GM23338 (cell line): ENCODE data around the gene MTX3. TPM values are rescaled to one million over a fixed set of nuclear protein-coding genes. Genes with fewer than 3 reads are reported as not detected.

Source experiments
- ATAC-seq: fragments of 200-7000 bp; cut with Tn5 transposase; 3 replicates; pipeline ENCODE4 v1.9.1; 2020
- DNase-seq: peaks from one replicate; pipeline ENCODE4 v3.0.0-alpha.2; 2015; ENCODE audit warnings: low spot score
- H2AFZ ChIP-seq: fragments of 200-600 bp; sonication (generic); 2 replicates; pipeline ENCODE4 v1.8.0; 2016; ENCODE audit warnings: antibody characterized with exemption, mild to moderate bottlenecking, moderate library complexity
- H3F3A ChIP-seq: fragments of 200-600 bp; sonication (generic); replicated peaks from 2 replicates; pipeline ENCODE4 v1.8.0; 2017; ENCODE audit warnings: antibody characterized with exemption, mixed run types, low read depth
- H3K27ac ChIP-seq: fragments of 200-600 bp; sonication (generic); 2 replicates; pipeline ENCODE4 v1.6.1; 2016; ENCODE audit warnings: low read depth
- H3K27me3 ChIP-seq: fragments of 200-600 bp; sonication (generic); 2 replicates; pipeline ENCODE4 v1.8.0; 2016; ENCODE audit warnings: mild to moderate bottlenecking, mixed run types, moderate library complexity; ENCODE audit not compliant: insufficient read depth
- H3K36me3 ChIP-seq: fragments of 200-600 bp; sonication (generic); 2 replicates; pipeline ENCODE4 v1.8.0; 2016; ENCODE audit warnings: mild to moderate bottlenecking; ENCODE audit not compliant: insufficient read depth
- H3K4me1 ChIP-seq: fragments of 200-600 bp; sonication (generic); 2 replicates; pipeline ENCODE4 v1.8.0; 2016; ENCODE audit warnings: mild to moderate bottlenecking, moderate library complexity; ENCODE audit not compliant: insufficient read depth
- H3K4me2 ChIP-seq: fragments of 200-600 bp; sonication (generic); 2 replicates; pipeline ENCODE4 v1.7.1; 2017; ENCODE audit warnings: mixed run types
- H3K4me3 ChIP-seq: fragments of 200-600 bp; sonication (generic); 2 replicates; pipeline ENCODE4 v1.6.1; 2016; ENCODE audit warnings: mixed run types
- H3K79me2 ChIP-seq: fragments of 200-600 bp; sonication (generic); replicated peaks from 2 replicates; pipeline ENCODE4 v1.8.0; 2017; ENCODE audit warnings: mild to moderate bottlenecking; ENCODE audit not compliant: insufficient read depth
- H3K9me2 ChIP-seq: fragments of 200-600 bp; sonication (generic); 2 replicates; pipeline ENCODE4 v1.8.0; 2017; ENCODE audit not compliant: insufficient read depth
- H4K20me1 ChIP-seq: fragments of 200-600 bp; sonication (generic); replicated peaks from 2 replicates; pipeline ENCODE4 v1.8.0; 2017; ENCODE audit warnings: mild to moderate bottlenecking; ENCODE audit not compliant: insufficient read depth
- H3K27ac Mint-ChIP-seq: 2 replicates; pipeline ENCODE4 v1.8.0; 2020; ENCODE audit warnings: inconsistent platforms, mild to moderate bottlenecking, moderate library complexity, mixed read lengths
- H3K27me3 Mint-ChIP-seq: 3 replicates; pipeline ENCODE4 v1.8.0; 2022; ENCODE audit warnings: low read depth, mild to moderate bottlenecking, moderate library complexity, mixed read lengths, inconsistent platforms; ENCODE audit not compliant: insufficient read depth, poor library complexity
- H3K36me3 Mint-ChIP-seq: 3 replicates; pipeline ENCODE4 v1.8.0; 2021; ENCODE audit warnings: low read depth, mild to moderate bottlenecking, inconsistent platforms, moderate library complexity, mixed read lengths
- H3K4me1 Mint-ChIP-seq: 3 replicates; pipeline ENCODE4 v1.8.0; 2020; ENCODE audit warnings: mild to moderate bottlenecking, inconsistent platforms, mixed read lengths
- H3K4me3 Mint-ChIP-seq: 3 replicates; pipeline ENCODE4 v1.8.0; 2021; ENCODE audit warnings: moderate library complexity, mild to moderate bottlenecking, inconsistent platforms, mixed read lengths
- H3K9me3 Mint-ChIP-seq: 3 replicates; pipeline ENCODE4 v1.8.0; 2020; ENCODE audit warnings: moderate library complexity, mild to moderate bottlenecking, inconsistent platforms, mixed read lengths
- CREB1 ChIP-seq: fragments of 250-450 bp; sonication (Bioruptor Pico); IDR thresholded peaks from 2 replicates; pipeline ENCODE4 v1.5.0; 2020; ENCODE audit warnings: low read depth, mild to moderate bottlenecking, moderate library complexity
- CTCF ChIP-seq, 2 experiments: fragments of 200-600 bp in 1 of 2; sonication (generic) in 1 of 2; conservative IDR thresholded peaks; 2 replicates each; pipeline versions ENCODE4 v1.5.1 to v1.6.1; 2016 to 2017; ENCODE audit warnings: antibody characterized with exemption in 2 of 2, low read depth in 2 of 2, mild to moderate bottlenecking in 2 of 2, moderate library complexity in 1 of 2
- ETS1 ChIP-seq: IDR thresholded peaks from 2 replicates; pipeline ENCODE4 v1.6.1; 2016; ENCODE audit warnings: antibody characterized with exemption
- EZH2 ChIP-seq: fragments of 200-600 bp; sonication (generic); IDR thresholded peaks from one replicate; pipeline ENCODE4 v1.8.0; 2017; ENCODE audit warnings: antibody characterized with exemption, mild to moderate bottlenecking, low read depth; ENCODE audit not compliant: unreplicated experiment
- EZH2phosphoT487 ChIP-seq: fragments of 200-600 bp; sonication (generic); IDR thresholded peaks from one replicate; pipeline ENCODE4 v1.8.1; 2018; ENCODE audit warnings: antibody characterized with exemption; ENCODE audit not compliant: unreplicated experiment
- JUNB ChIP-seq: IDR thresholded peaks from one replicate; pipeline ENCODE4 v1.6.1; 2016; ENCODE audit warnings: antibody characterized with exemption; ENCODE audit not compliant: unreplicated experiment
- NANOG ChIP-seq: IDR thresholded peaks from 2 replicates; pipeline ENCODE4 v1.6.1; 2016; ENCODE audit warnings: antibody characterized with exemption, borderline replicate concordance
- POLR2AphosphoS5 ChIP-seq: IDR thresholded peaks from 2 replicates; pipeline ENCODE4 v1.6.1; 2016; ENCODE audit warnings: antibody characterized with exemption, low read depth
- STAT1 ChIP-seq: IDR thresholded peaks from one replicate; pipeline ENCODE4 v1.6.1; 2016; ENCODE audit warnings: antibody characterized with exemption; ENCODE audit not compliant: unreplicated experiment
- ZNF114 ChIP-seq: fragments of 250-450 bp; sonication (Bioruptor Pico); IDR thresholded peaks from 2 replicates; pipeline ENCODE4 v1.5.0; 2020; ENCODE audit warnings: mild to moderate bottlenecking, moderate library complexity
- ZNF331 ChIP-seq: fragments of 250-450 bp; sonication (Bioruptor Pico); IDR thresholded peaks from 2 replicates; pipeline ENCODE4 v1.5.0; 2020; ENCODE audit warnings: low read depth, mild to moderate bottlenecking, moderate library complexity
- long read RNA-seq: library from polyadenylated mRNA; unstranded; transcript quantifications from one replicate; pipeline ENCODE4 v2.0.0, GENCODE V29; 2020; ENCODE audit not compliant: unreplicated experiment
- polyA plus RNA-seq: library from polyadenylated mRNA; unstranded; fragments of >200 nt; fragmentation: Nextera tagmentation; extraction: Ambion mirVana; gene quantifications from 2 replicates; pipeline ENCODE4 v1.2.1, GENCODE V29; 2016
- total RNA-seq: library from RNA; depleted of rRNA; stranded (reverse); fragments of >200 nt; shearing (Covaris generic); gene quantifications from 2 replicates; pipeline ENCODE4 v1.2.3, GENCODE V29; 2014; rRNA removed
- TF ChIP-seq, protein P1 (sequence below): IDR thresholded peaks from one replicate; pipeline ENCODE4 v1.6.1; 2018; ENCODE audit warnings: antibody characterized with exemption; ENCODE audit not compliant: unreplicated experiment

Gene MTX3, protein sequence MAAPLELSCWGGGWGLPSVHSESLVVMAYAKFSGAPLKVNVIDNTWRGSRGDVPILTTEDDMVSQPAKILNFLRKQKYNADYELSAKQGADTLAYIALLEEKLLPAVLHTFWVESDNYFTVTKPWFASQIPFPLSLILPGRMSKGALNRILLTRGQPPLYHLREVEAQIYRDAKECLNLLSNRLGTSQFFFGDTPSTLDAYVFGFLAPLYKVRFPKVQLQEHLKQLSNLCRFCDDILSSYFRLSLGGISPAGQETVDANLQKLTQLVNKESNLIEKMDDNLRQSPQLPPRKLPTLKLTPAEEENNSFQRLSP
- total RNA-seq (33.2 and 33.8 TPM in 2 replicates), polyA plus RNA-seq (9.4 and 11.3 TPM in 2 replicates)
- long read RNA-seq, full-length matches to known transcripts, result 4 of 10 reads
- long read RNA-seq, partial matches to known transcripts, result 1 of 10 reads
- long read RNA-seq, other reads (novel, unspliced or antisense), result 5 of 10 reads

DNA sequence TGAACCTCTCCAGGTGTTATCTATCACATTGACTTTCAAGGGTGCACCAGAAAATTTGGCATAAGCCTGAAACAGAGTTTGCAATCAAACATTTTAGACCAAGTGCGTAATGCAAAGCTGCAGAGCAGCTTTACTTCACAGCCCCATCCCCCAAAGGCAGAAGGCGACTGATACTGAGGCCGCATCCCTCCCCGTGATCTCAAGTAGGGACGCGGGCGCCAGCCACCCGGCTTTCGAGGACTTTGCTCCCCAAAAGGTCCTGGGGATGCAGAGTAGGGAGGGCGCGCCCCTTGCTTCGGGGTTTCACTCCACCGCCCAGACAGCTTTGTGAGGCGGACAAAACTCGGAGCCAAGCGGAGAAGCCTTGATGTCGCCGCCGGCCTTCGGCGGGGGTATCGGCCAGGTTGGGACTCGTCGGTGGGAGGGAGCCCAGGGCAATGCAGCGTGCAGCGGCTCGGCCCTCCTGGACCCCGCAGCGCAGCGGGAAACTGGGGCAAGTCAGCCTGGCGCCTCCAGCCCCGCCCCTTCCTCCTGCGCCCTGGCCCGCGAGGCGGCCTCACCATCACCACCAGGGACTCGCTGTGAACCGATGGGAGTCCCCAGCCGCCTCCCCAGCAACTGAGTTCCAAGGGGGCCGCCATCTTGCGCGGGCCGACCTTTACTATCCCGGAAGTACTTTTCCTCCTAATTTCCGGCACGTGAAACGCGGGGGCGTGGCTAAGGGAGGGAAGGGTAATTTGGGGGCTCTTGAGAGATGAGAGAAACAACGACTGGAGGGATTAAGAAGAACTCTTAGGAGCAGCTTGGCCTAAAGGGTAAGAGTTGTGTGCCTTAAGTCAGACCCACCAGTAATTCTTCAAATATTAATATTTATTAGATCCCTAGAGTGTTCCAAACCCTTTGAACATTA, at the start of gene MTX3:
Gene MTX3, minus strand, starts transcription at position 665 of the 910 bp plus-strand sequence. Its CDS starts 24 bp downstream, at position 641.
- Mint-ChIP-seq H3K9me3 (no peaks in the 10 kb centered on the region), H3K36me3 (peaks cover 31% of the 10 kb centered on the region), H3K27ac (peak within 1 kb of the TSS; percentile 96), H3K27me3 (peaks cover 2% of the 10 kb centered on the region), H3K4me1 (peaks cover 12% of the 10 kb centered on the region; the same call in 2 of the 3 replicates), H3K4me3 (peak within 1 kb of the TSS; percentile 93)
- DNase-seq, result peak; percentile 98
- H3K27ac ChIP-seq, result peak within 1 kb of the TSS; percentile 99
- H3K36me3 ChIP-seq, result peaks cover 18% of the 10 kb centered on the region
- H3K27me3 ChIP-seq, result no peaks in the 10 kb centered on the region
- H3F3A ChIP-seq, result no peaks in the 10 kb centered on the region
- peak within 1 kb of the TSS; percentile 84; the same call in 1 of the 2 replicates for H2AFZ ChIP-seq
- no peaks in the 10 kb centered on the region for H4K20me1 ChIP-seq
- peaks cover 12% of the 10 kb centered on the region; the same call in 1 of the 2 replicates for H3K4me1 ChIP-seq
- H3K4me3 ChIP-seq, result peak within 1 kb of the TSS; percentile 91
- TF ChIP-seq CTCF (conservative IDR thresholded peaks at IDR 0.05; ENCODE audit: low read depth in 2 of 2) (no peak), ETS1 (peak; percentile 79; the same call in 1 of the 2 replicates), POLR2AphosphoS5 (peak; percentile 65), CREB1 (CRISPR knock-in tag) (peak; percentile 57; the same call in 1 of the 2 replicates)
- ATAC-seq, result peak; percentile 96
- H3K79me2 ChIP-seq, result peaks cover 23% of the 10 kb centered on the region
- no peaks in the 10 kb centered on the region for H3K9me2 ChIP-seq
- peak within 1 kb of the TSS; percentile 82 for H3K4me2 ChIP-seq

- Mint-ChIP-seq H3K9me3 (no peaks in the 10 kb centered on the region), H3K4me1 (peaks cover 13% of the 10 kb centered on the region; the same call in 2 of the 3 replicates), H3K4me3 (no peak overlapping the region), H3K27me3 (peaks cover 13% of the 10 kb centered on the region), H3K36me3 (no peaks in the 10 kb centered on the region), H3K27ac (no peak overlapping the region)
- Histone ChIP-seq H3K27me3 (peaks cover 19% of the 10 kb centered on the region), H3K36me3 (no peaks in the 10 kb centered on the region), H2AFZ (no peak overlapping the region), H3K79me2 (no peaks in the 10 kb centered on the region), H3K4me2 (no peak overlapping the region), H3K27ac (no peak overlapping the region), H3K4me3 (no peak overlapping the region), H3K9me2 (peaks cover 3% of the 10 kb centered on the region; the same call in 1 of the 2 replicates), H3K4me1 (peaks cover 8% of the 10 kb centered on the region; the same call in 1 of the 2 replicates), H3F3A (peaks cover 4% of the 10 kb centered on the region; the same call in 1 of the 2 replicates), H4K20me1 (no peaks in the 10 kb centered on the region)
- ATAC-seq (no peak), DNase-seq (no peak)
- TF ChIP-seq JUNB (no peak), CTCF (conservative IDR thresholded peaks at IDR 0.05; ENCODE audit: low read depth in 2 of 2) (no peak), POLR2AphosphoS5 (no peak), EZH2 (no peak), NANOG (no peak), ZNF331 (CRISPR knock-in tag) (no peak), CREB1 (CRISPR knock-in tag) (no peak), STAT1 (no peak), EZH2phosphoT487 (no peak), ZNF114 (CRISPR knock-in tag) (no peak)
- TF ChIP-seq, protein P1, sequence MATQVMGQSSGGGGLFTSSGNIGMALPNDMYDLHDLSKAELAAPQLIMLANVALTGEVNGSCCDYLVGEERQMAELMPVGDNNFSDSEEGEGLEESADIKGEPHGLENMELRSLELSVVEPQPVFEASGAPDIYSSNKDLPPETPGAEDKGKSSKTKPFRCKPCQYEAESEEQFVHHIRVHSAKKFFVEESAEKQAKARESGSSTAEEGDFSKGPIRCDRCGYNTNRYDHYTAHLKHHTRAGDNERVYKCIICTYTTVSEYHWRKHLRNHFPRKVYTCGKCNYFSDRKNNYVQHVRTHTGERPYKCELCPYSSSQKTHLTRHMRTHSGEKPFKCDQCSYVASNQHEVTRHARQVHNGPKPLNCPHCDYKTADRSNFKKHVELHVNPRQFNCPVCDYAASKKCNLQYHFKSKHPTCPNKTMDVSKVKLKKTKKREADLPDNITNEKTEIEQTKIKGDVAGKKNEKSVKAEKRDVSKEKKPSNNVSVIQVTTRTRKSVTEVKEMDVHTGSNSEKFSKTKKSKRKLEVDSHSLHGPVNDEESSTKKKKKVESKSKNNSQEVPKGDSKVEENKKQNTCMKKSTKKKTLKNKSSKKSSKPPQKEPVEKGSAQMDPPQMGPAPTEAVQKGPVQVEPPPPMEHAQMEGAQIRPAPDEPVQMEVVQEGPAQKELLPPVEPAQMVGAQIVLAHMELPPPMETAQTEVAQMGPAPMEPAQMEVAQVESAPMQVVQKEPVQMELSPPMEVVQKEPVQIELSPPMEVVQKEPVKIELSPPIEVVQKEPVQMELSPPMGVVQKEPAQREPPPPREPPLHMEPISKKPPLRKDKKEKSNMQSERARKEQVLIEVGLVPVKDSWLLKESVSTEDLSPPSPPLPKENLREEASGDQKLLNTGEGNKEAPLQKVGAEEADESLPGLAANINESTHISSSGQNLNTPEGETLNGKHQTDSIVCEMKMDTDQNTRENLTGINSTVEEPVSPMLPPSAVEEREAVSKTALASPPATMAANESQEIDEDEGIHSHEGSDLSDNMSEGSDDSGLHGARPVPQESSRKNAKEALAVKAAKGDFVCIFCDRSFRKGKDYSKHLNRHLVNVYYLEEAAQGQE, result no peak
Observed at GRCh38 chr5:80039650-80040049, 48.6 kb upstream of the MTX3 start.
